GM12801 (cell line): ENCODE measurements around the gene CPED1.

ENCODE experiments used
- CTCF ChIP-seq: IDR thresholded peaks from one replicate; pipeline ENCODE4 v1.5.1; 2011; ENCODE audit warnings: control low read depth; ENCODE audit not compliant: insufficient read length; ENCODE audit errors: extremely low read depth

CPED1 gene

DNA sequence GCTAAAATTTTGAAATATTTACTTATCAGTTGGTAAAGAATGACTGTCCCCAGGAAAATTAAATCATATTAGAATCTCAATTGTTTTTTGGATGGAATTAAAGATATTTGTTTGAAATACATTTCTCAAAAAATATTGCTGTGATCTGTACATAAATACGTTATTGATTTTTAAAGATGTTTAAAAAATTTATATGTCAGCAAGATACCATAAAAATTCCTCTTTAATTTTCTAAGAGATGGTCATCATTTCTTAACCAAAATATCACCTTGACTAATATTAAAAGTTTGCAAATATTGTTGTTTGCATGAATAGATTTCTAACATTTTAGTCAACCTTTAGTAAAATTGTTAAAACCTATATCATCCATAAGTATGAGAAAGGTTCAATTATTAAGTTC is 192.8 kb downstream of the CPED1 start:
- no peak for TF ChIP-seq CTCF

- no peak for TF ChIP-seq CTCF
Measured at GRCh38 chr7:121182281-121182680, 193.8 kb downstream of the CPED1 start.

GRCh38 chr7:121182902-121183301 is 194.4 kb downstream of the CPED1 start:
- TF ChIP-seq CTCF, result no peak

- TF ChIP-seq CTCF, result no peak
Measured at GRCh38 chr7:121186746-121187145, 198.2 kb downstream of the CPED1 start.

DNA sequence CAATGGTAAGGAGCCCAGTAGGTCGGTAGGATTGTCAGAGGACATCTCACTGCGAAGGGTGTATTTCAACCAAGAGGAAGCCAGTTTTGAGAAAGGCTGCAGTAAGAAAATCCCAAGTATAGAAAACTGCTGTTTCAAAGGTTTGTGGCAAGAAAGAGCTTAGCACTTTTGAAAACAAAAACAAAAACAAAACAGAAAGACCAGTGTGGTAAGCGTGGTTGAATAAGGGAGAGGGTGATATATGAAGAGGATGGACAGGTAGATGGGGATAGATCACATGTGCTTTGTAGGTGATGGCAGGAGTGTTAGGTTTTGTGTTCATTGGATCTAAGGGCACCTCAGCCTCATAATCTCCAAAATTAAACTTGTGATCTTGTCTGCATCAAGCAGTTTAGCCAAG is 198.7 kb downstream of the CPED1 start:
- no peak for TF ChIP-seq CTCF

GRCh38 chr7:121187676-121188075 is 199.2 kb downstream of the CPED1 start:
- TF ChIP-seq CTCF, result no peak

DNA sequence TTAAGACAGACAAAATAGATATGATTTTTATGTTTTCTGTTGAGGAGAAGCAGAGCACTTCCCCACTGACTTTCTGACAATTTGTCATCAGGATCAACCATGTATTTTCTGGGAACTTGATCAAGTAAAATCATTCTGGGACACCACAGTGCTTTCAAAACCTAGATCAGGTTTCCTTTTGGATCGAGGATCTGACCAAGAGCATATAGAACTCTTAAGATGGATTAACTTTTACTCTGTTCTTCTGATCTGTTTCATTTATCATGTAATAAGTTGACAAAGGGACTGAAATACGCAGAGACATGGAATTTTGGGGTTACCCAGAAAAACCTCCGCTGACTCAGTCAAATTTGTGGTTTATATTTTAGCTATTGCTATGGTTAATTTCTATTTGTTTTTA is 204.3 kb downstream of the CPED1 start:
- no peak for TF ChIP-seq CTCF

DNA sequence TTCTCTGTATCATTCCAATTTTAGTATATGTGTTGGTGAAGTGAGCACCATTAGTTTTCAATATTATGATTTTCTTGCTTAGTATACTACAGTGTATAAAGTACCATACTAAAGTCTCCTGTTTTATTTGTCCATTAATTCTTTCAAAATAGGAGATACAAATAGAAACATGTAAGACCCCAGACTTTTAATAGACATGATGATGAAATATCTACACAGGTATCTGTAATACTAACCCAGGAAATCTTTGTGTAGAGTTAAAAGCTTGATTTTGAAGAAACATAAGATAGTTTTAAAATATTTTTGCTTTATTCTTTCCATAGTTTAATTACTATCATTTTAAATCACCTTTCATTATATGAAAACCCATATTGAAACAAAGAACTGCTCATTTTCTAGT is 206.5 kb downstream of the CPED1 start:
- TF ChIP-seq CTCF, result no peak
